ENCODE data around the gene ZBTB21.

Gene ZBTB21

DNA sequence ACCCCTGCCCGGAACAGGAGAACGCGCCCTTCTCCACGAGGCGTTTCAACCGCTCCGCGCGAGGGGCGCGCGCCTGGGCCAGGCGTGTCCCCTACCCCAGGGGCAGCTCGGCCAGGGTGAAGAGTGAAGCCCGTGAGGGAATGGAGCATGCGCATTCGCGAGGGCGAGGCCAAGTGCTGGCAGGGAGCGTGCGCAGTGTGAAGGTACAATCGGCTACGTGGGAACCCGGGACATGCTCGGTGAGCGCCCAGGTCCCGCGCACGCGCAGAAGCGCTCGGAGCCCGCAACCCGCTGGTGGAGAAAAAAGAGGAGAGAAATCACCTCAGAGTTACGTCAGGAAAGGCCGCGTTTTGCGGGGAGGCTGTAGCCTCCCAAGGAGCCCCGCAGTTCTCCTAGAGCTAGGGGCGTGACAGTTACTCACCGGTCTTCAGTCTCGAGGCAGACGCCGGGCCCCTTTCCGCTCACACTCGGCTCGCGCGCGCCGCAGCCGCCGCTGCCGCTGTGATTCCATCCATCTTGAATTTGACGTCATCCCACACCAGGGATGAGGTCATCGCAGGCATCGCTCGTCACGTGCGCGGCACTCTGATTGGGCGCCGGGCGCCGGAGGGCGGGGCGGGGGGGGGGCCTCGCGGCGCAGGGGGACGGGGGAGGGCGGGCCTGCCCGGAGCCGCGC, at the start of gene ZBTB21:
TSS of gene ZBTB21 (minus strand) at position 530 of the 676 bp plus-strand sequence. CDS start 16,265 bp downstream, outside the sequence.
- DNase-seq (ENCODE audit: low spot score): peak; percentile 98

DNA sequence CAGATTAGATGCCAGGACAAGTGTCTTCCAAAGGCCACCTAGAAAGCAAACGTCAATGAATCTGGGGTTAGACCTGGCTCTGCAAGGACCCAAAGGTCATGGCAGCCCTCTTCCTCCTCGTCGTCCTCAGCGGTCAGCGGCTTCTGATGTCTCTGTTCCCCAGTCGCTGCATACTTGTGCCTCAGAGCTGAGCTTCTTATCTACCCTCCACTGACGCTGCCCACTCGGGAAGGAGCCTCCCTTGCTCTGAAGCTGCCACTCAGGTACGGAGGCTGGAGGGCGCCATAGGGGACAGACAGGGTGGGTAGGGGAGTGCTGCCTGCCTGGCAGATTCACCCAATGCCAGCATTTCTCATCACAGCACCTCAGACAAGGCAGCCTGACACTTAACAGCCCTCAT, 49.6 kb upstream of the ZBTB21 start:
- no peak for DNase-seq (ENCODE audit: low spot score)

DNA sequence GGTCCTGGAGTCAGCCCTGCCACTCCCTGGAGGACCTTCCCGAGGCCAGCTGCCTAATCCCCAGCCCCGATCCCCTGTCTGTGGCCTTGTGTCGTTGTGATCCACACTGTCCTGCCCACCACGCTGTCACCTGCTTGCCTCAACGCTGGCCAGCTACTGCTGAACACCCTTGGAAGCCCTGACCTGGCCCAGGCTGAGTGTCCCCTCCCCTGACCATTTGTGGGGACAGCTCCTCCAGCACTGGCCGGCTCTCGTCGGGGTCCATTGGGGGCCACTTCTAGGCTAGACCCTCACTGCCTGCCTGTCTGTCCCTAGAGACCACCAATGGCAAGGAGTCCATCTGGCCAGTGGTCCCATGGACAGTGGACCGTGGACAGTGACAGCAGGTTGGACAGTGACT, 49.0 kb upstream of the ZBTB21 start:
- DNase-seq (ENCODE audit: low spot score): no peak

DNA sequence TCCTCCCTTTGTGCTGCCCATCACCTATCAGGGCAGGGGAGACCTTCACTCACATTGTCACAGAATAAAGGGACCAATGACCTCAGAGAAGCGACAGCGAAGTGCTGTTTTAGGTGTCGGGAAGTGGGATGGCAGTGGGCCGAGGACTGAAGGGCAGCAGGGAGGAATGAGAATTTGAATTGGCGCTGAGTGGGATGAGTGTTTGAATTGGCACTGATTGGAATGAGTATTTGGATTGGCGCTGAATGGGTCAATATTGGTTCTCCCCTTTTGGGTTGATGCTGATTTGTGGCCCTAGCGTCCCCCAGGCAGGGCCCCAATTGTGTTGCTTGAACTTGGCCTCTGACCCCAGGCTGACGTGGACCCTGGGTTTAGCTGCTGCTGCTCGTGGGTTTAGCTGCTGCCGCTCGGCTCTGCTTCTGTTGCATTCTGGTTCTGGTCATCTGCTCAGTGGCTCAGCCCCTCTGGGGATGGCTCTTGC, 48.5 kb upstream of the ZBTB21 start:
- no peak for DNase-seq (ENCODE audit: low spot score)

DNA sequence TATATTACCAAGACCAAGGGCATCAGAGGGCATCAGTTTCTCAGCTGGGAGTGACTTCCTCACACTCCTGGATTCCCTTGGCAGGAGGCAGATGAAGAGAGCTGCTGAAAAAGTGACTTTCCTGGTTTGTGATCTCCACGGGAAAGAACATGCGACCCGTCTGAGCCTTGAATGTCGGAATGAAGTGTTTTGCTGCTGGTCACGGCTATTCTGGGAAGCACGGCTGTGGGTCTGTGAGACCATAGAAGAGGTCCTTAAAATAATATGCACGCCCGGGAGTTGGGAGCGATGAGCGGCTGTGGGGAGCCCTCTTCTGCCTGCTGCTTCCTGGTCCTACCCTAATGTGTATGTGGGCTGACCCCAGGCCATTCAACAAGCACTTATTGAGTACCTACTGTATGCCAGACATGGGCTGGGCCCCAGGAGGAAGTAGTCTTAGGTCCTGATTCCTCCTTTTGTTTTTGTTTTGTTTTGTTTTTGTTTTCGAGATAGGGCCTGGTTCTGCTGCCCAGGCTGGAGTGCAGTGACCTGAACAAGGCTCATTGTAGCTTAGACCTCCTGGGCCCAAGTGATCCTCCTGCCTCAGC, 47.8 kb upstream of the ZBTB21 start:
- no peak for DNase-seq (ENCODE audit: low spot score)

DNA sequence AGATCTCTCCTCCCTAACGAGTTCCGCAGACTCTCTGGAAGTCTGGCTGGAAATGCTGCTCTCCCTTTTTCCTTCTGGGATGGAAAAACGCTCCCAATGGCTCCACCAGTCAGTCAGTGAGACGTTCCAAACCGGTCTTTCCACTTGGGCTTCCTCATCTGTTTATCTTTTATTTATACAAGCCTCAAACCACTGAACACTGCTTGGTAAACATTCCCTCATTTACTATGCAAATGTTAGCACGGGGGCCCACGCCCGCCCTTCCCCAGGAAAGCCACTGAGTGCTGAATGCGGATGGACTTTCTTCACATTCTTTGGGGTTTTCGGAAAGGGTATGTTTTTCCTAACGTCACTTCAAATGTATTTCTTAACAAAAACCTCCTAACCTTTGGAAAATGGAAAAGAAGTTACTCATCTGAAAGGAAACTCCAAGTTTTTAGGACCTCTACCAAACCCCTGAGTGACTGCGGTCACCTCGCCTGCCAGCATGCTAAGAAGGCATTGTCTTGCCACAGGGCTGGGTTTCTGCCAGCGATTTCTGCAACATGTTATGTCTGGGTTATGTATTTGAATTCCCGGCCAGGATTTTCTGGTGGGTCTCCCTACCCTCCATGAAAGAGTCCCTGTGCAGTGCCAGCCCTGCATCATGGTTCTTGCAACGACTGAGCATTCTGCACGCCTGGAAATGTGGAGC, 47.0 kb upstream of the ZBTB21 start:
- peak; percentile 89 for DNase-seq (ENCODE audit: low spot score)

DNA sequence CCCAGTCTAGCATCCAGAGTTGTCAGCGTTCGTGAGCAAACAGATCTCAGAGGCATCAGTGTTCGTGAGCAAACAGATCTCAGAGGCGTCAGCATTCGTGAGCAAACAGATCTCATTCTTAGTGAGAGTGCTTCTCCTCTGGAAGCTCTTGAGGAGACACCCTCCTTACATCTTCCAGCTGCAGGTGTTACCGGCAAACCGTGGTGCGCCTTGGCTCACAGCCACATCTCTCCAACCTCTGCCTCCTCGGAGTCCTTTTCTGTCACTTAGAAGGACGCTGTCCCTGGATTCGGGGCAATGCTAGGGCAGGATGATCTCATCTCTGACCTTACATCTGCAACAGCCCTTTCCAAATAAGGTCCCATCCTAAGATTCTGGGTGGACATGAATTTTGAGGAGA, 46.3 kb upstream of the ZBTB21 start:
- peak; percentile 41 for DNase-seq (ENCODE audit: low spot score)

DNA sequence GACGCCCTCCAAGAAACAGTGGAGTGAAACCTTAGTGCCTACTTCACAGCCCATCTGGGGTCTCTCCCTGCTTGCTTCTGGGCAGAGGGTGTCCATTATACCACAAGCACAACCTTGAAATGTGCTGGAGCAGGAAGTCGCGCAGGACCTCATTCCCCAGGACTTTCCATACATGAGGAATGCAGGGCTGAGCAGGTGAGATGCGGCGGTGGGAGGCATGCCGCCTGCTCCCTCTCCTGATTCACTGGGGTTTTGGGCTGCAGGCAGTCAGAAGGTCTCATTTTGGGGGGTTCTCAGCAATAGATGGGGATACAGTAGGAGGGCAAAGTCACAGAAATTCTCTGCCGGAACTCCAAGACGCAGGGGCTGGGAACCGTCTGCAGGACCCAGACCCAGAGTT, 45.3 kb upstream of the ZBTB21 start:
- no peak for DNase-seq (ENCODE audit: low spot score)

DNA sequence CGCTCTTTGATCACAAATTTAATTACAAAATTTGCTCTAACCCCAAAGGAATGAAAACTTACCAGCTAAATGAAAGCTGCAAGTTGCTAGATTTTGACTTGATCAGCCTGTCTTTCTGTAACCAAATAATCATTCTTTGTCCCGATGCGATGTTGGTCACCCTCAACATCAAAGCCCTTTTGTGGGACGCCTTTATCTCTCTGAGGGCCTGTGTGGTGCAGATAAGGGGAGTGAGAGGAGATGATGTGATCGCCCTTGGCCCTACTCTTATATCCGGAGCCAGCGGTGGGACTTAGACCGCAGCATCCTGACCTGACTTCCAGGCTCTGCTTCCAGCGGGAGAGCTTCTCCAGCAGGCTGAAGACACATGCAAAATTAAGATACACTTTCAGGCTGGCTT, 41.6 kb upstream of the ZBTB21 start:
- no peak for DNase-seq (ENCODE audit: low spot score)

DNA sequence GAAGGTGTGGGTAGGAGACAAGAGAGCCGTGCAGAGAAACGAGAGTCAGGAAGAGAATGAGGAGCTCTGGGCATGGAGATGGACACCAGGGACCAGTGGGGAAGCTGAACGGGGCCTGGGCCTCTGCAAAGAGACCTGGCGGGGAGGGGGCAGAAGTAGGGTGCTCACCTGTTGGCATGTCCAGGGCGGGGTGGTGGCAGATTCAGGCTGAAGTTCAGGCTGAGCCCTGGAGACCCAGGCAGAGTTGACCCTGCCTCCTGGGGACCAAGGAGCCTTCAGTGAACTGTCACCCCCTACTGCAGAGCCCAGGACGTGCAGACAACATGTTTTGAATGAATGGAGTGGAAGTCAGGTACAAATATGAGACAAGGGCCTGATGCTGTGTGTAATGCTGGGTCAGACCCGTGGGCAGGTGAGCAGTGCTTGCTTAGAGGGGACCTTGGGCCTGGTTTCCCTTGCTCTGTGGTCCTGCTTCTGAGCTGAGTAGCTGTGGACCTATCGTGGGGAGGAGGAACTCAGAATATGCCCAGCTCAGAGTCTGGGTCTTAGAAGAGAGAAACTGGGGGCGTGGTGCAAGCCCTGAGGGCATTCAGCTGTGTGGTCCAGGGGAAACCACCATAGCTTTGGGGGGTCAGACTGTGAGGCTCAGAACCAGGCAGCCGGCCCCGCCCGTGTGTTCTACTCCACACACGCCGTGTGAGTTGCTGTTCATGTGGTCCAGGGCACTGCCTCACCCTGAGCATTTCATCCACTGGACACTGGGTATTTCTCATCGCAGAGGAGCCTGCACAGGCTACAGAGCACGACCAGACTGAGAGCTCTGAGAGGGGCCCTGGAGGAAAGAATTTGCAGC, 39.6 kb upstream of the ZBTB21 start:
- DNase-seq (ENCODE audit: low spot score): no peak

DNA sequence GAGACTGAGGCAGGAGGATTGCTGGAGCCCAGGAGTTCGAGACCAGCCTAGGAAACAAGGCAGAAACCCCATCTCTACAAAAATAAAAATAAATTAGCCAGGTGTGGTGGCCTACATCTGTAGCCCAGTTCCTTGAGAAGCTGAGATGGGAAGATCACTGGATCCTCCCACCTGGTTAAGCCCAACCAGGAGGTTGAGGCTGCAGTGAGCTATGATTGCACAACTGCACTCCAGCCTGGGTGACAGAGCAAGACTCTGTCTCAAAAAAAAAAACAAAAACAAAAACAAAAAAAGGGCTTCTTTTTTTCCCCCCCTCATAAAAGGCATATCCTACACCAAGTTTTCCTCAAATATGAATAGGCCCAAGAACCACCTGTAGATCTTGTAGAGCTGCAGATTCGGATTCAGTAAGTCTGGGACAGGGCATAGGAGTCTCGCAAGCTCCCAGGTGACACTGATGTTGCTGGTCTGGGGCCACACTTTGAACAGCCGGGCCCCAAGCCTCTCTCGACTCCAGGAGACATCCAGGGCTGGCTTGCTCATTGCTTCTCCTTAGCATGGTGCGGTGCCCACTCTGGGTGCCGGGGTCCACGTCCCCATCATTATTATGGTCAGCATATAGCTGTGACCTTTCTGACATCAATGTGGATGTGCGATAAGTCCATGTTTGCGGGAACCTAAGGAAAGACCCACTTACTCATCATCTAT, 38.9 kb upstream of the ZBTB21 start:
- no peak for DNase-seq (ENCODE audit: low spot score)

DNA sequence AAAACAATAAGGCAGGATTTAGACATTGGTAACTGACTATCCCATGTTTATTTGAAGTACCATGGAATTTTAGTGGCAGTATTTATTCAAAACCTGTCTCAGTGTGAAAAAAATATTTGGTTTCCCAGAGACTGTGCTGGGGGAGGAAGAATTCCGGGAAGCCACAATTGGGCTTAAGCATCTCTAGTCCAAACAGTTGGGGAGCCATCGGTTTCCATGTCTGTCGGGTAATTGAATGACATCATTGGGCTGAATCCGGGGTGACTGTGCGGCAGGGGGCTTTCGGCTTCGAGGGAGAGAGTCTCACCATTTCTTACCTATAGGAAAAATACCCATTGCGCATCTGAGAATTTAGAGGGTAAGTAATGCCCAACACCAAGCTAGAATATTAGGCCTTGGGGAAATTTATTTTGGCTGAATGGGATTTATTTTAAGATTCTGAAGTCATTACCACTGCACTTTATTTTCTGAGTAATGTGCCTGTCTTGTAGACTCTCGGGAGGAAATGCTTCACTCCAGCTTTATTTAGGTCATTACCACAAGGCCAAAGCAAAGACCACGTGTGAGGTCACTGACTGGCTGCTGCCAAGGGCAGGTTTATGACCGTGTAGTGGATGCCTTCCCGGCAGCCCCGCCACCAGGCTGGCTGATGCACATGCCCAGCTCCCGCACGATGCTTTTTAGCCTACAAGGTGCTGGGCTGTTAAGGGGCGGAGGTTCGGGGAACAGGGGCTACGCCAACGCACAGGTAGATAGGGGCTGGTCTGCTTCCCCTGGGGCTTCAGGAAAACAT, 37.9 kb upstream of the ZBTB21 start:
- peak; percentile 93 for DNase-seq (ENCODE audit: low spot score)

DNA sequence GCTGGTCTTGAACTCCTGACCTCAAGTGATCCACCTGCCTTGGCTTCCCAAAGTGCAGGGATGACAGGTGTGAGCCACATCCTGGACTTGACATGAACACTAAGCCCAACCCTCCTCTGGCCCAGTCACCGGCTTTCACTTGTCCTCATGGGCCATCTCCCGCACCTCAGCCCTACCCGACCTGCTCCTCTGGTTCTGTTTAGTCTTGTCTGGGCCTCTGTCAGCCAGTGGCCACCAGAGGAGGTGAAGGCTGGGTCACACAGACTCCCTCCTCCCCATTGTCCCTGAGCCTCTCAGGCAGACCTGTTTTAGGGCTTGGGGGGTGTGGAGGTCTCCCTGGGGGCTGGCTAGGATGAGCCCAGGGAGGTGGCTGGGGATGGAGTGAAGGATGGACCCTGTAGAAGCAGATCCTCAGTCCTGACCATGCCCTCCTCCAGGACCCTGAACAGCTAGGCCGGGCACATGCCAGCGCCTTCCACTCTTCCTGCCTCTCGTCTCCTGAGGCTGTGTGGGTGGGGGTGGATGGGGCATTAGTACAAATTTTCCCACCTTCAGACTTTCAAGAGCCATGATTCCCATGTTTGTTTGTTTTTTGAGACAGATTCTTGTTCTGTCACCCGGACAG, 34.8 kb upstream of the ZBTB21 start:
- DNase-seq (ENCODE audit: low spot score): no peak

DNA sequence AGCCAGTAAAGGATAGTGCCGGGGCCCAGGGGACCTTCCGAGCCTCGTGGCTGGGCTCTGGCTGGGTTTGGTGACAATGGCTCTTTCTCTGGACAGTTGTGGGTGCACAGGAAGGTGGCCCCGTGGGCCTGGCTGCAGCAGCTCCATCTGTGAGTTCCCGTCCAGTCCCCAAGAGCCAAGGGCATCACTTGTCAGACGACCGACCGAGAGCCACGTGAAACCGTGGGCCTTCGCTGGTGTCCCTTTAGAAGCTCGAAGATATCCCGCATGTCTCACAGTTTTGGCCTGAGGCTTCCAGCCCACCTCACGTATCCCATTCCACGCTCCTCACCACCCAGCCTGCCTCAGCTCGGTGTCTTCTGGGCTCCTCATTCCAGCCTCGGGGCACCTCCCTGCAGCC, 33.8 kb upstream of the ZBTB21 start:
- no peak for DNase-seq (ENCODE audit: low spot score)

DNA sequence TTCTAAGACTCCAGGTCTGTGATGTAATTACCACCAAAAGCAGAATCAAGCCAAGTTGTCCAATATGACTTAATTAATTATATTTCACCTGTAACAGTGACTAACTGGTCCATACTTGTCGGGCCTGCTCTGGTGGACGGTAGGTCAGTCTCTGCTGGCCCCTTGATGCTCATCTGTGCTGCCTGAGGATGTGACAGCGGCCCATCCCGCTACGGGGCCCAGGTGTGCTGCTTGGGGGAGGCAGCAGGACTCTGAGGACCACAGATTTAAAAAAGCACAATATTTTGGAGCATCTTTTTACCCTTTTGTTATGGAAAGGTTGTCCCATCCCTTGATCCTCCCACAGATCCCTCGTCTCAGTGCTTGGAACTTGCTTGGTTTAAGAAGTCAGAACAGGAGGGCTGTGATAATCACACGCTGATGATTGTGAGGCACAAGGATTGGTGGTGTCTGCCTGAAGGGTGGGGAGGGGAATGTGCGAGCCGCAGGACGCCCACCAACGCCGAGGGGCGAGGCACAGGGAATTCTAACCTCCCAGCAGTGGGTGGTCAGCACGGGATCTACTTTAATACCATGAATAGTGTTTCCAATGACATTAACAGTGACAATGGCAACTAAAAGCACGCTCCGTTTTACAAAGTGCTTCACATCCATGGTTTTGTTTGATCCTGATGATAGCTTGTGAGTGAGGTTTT, 33.2 kb upstream of the ZBTB21 start:
- DNase-seq (ENCODE audit: low spot score): no peak

DNA sequence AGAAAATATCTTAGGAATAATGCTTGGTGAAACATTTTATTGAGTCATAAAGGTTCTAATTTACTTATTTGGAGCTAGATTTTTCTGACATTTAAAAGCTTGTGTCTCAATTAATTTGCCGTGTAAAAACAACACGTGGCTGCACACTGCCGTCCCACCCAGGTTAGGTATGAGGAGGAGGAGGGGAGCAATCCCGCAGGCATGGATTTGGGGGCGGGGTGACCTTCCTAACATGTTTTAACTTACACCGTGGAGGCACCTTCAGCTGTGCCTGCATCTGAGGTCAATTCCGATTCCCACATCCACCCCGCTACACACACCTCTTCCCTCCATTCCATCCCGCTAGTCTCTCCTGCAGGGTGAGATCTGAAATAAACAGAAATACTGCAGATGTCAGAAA, 32.5 kb upstream of the ZBTB21 start:
- no peak for DNase-seq (ENCODE audit: low spot score)

DNA sequence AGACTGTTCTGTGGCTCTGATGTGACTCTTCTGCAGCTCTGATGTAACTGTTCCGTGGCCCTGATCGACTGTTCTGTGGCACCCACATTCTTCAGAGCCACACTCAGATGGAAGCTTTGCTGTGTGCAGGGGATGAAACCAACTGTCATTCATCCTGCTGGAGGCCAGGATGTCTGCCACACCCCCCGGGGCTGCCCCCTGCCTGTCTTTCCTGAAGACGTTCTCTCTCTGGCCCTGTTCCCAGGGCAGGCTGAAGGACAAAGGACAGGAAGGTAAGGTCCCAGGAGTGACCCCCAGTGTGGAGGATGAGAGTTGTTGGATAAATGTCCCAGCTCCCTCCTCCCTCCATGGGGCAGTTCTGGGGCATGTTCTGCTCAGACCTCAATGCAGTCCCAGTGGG, 31.6 kb upstream of the ZBTB21 start:
- no peak for DNase-seq (ENCODE audit: low spot score)

DNA sequence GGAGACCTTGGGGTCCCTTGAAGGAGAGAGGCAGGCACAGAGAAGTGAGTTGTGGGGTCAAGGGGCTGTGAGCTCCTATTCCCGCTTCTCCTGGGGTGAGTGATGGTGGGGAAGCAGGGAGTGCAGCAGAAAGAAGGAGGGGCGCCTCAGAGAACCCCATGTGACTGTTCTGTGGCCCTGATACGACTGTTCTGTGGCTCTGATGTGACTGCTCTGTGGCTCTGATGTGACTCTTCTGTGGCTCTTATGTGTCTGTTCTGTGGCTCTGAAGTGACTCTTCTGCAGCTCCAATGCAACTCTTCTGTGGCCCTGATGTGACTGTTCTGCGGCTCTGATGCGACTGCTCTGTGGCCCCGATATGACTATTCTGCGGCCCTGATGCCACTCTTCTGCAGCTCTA, 31.1 kb upstream of the ZBTB21 start:
- no peak for DNase-seq (ENCODE audit: low spot score)

DNA sequence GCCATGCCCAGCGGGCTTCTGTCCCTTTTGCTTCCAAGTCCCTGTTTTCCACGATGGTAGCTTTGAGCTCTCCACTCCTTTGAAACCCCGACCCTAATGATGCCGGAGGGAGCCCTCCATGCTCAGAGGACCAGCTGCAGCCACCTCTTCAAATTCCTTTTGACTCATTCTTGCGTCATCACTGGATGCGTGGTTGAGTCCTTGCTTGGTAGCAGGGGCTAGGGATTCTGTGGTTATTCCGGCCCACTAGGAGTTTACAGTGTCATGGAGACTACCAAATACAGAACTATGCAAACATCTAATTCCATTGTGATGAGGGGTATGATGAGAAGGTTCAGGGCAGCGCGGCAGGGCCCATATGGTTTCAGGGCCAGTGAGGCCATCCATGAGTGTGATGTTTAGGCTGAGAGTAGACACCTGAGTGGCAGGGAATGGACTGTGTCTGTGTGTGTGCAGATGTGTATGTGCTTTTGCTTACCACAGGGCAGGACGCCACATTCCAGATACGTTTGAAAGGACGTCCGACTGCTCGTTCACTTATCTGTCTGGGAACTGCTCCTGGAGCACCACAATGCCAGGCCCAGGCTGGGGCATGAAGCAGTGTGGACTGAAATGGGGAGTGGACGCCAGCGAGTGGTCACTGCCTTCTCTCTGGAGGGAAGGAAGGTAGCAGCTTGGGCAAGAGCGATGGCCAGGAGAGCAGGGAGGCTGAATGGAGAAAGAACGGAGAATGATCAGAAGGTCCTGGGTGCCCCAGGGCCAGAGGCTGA, 30.4 kb upstream of the ZBTB21 start:
- peak; percentile 97 for DNase-seq (ENCODE audit: low spot score)

Measured in AG20443 (cell line).